Upper lobe of left lung (tissue), 4 donors: ENCODE results near the gene ZNRF1.

Source experiments
- CTCF ChIP-seq, 6 experiments: fragments of 450-650 bp in 4 of 6; fragments of 200-600 bp in 2 of 6; sonication (generic) in 2 of 6; IDR thresholded peaks; one replicate each; pipeline ENCODE4 v1.5.1; 2016 to 2019; ENCODE audit warnings: antibody characterized with exemption in 6 of 6
- EP300 ChIP-seq, 4 donors: sonication (generic); formaldehyde crosslinking; IDR thresholded peaks; one replicate each; pipeline ENCODE4 v1.5.1; 2017; ENCODE audit warnings: antibody characterized with exemption in 4 of 4, control low read depth in 2 of 4
- POLR2A ChIP-seq, 4 donors: fragments of 450-650 bp; IDR thresholded peaks; one replicate each; pipeline ENCODE4 v1.5.1; 2016 to 2017; ENCODE audit warnings: antibody characterized with exemption in 4 of 4, mild to moderate bottlenecking in 2 of 4
- POLR2AphosphoS5 ChIP-seq, 2 donors: sonication (generic); formaldehyde crosslinking; IDR thresholded peaks; one replicate each; pipeline ENCODE4 v1.5.1; 2017; ENCODE audit warnings: antibody characterized with exemption in 2 of 2

GRCh38 chr16:75054556-75054947 lies 55.7 kb downstream of the ZNRF1 start:
- no peak for TF ChIP-seq POLR2AphosphoS5 (IDR thresholded peaks at IDR 0.05)
- TF ChIP-seq CTCF (IDR thresholded peaks at IDR 0.05): no peak
- no peak for TF ChIP-seq EP300 (IDR thresholded peaks at IDR 0.05)
- TF ChIP-seq POLR2A (IDR thresholded peaks at IDR 0.05): no peak
